Right lobe of liver (tissue), 6 donors: ENCODE results near the gene NLRP3. TPM values are rescaled to one million over a fixed set of nuclear protein-coding genes. Genes with fewer than 3 reads are reported as not detected.
"Not testable (repeated sequence)": the region's sequence is repeated elsewhere in the genome, so short reads cannot be mapped to it uniquely, and the experiment has no call there.

ENCODE experiments used
- ATAC-seq, 4 donors: fragments of 200-7000 bp; cut with Tn5 transposase; one replicate each; pipeline ENCODE4 v1.9.1; 2020; ENCODE audit warnings: mild to moderate bottlenecking in 4 of 4, moderate library complexity in 4 of 4
- DNase-seq, 3 donors: peaks; one replicate each; pipeline ENCODE4 v3.0.0-alpha.2; 2020
- H3K27ac ChIP-seq, 3 donors: fragments of 200-600 bp; one replicate each; pipeline ENCODE4 v1.8.0; 2022
- H3K27me3 ChIP-seq, 2 donors: fragments of 200-600 bp; one replicate each; pipeline ENCODE4 v1.8.0; 2022
- H3K36me3 ChIP-seq, 4 donors: fragments of 200-600 bp; sonication (generic) in 1 of 4; one replicate each; pipeline versions ENCODE4 v1.5.1 to v1.8.0; 2017 to 2022; ENCODE audit warnings: control low read depth in 1 of 4
- H3K4me1 ChIP-seq, 4 donors: fragments of 200-600 bp; sonication (generic) in 1 of 4; one replicate each; pipeline versions ENCODE4 v1.5.1 to v1.8.0; 2017 to 2022; ENCODE audit warnings: control low read depth in 1 of 4
- H3K4me3 ChIP-seq, 3 donors: fragments of 200-600 bp; one replicate each; pipeline ENCODE4 v1.8.0; 2022
- H3K9me3 ChIP-seq, 4 donors: fragments of 200-600 bp; sonication (generic) in 1 of 4; one replicate each; pipeline versions ENCODE4 v1.5.1 to v1.8.0; 2017 to 2022; ENCODE audit warnings: control low read depth in 1 of 4
- POLR2A ChIP-seq: fragments of 450-650 bp; IDR thresholded peaks from one replicate; pipeline ENCODE4 v1.6.1; 2017; ENCODE audit warnings: antibody characterized with exemption, mild to moderate bottlenecking
- WGBS: methylation state at CpG from one replicate; pipeline ENCODE4 v1.1.6; 2018; ENCODE audit warnings: low coverage, low lambda C conversion rate; ENCODE audit not compliant: insufficient coverage; ENCODE audit errors: missing lambda C conversion rate; 5-methylcytosine and 5-hydroxymethylcytosine counted together
- intact Hi-C, 2 donors: fragments of 100-400 bp; cut with DNase I; formaldehyde crosslinking; loops; one replicate each; pipeline versions ENCODE4 v1.11.2 to v1.14.1; 2022
- long read RNA-seq: library from polyadenylated mRNA; unstranded; transcript quantifications from one replicate; pipeline ENCODE4 v2.0.0, GENCODE V29; 2019
- total RNA-seq, 6 experiments: library from RNA; depleted of rRNA in 2 of 6; stranded (reverse); fragments of >200 nt in 2 of 6; fragmentation: NEBNext Ultra II Directional in 3 of 6; extraction: Animal tissue kit (Norgen Biotek cat#: 25700) in 3 of 6; gene quantifications; one replicate each; pipeline versions ENCODE4 v1.1.0 to v1.2.4, GENCODE V29; 2016 to 2023
- TF ChIP-seq, protein P1 (sequence below), 4 donors: fragments of 200-600 bp in 3 of 4; fragments of 450-650 bp in 1 of 4; IDR thresholded peaks; one replicate each; pipeline versions ENCODE4 v1.5.1 to v1.8.0; 2016 to 2022; ENCODE audit warnings: antibody characterized with exemption in 4 of 4, mild to moderate bottlenecking in 2 of 4
- donor health status: DM: no; HTN: yes; CAD: no.
- donor health status: DM: no; HTN: no; CAD: no.
- donor health status: DM: no; HTN: no; CAD: no.
- donor health status: DM: no; HTN: yes; CAD: no.
- donor health status: DM: no; HTN: yes; CAD: no.

The NLRP3 gene
- total RNA-seq = 1 to 10 TPM in 2 of 6 experiments, under 1 TPM in 4; 0.11 to 2.0 (median 0.62) TPM
- long read RNA-seq = 0 reads

DNA sequence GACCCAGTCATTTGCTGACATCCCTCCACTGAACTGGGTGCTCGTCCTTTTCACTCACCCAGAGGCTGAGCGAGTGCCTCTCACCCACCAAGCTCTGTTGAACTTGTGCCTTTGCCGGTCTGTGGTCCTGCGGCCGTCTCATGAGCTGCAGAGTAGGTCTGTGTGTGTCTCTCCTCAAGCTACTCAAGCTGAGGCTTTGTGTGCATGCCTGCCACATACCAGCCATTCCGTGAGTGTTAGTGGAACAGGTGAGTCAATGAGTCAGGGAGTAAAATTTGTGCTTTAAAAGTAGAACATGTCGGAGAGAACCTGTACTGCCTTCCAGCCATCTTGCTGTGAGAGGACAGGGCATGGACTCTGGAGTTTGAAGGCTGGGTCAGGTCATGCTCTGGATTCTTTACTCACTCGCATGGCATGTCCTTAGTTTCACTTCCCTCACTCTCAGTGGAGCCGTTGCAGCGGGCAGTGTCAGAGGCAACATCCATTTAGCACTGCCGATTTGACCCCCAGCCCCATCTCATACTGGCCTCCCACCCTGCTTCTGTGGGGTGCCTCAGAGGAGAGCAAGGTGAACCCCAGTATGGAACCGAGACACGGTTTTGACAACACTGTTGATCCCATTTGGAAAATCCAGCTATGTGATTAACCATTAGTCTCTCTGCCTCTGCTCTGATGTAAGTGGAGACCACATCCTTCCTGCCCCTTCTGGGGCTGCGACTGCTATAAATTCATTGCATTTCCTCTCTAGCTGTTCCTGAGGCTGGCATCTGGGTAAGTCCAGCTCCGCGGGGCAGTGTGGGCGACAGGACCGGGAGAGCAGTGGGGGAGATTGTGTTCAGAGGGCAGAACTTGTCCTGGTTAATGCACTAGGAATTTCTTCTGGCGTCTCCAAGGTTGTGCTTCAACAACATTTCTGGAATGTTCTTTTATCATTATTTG lies at the start of gene NLRP3:
TSS of gene NLRP3 (plus strand) at position 751 of the 939 bp plus-strand sequence. CDS start 2,628 bp downstream, outside the sequence.
- TF ChIP-seq, protein P1, sequence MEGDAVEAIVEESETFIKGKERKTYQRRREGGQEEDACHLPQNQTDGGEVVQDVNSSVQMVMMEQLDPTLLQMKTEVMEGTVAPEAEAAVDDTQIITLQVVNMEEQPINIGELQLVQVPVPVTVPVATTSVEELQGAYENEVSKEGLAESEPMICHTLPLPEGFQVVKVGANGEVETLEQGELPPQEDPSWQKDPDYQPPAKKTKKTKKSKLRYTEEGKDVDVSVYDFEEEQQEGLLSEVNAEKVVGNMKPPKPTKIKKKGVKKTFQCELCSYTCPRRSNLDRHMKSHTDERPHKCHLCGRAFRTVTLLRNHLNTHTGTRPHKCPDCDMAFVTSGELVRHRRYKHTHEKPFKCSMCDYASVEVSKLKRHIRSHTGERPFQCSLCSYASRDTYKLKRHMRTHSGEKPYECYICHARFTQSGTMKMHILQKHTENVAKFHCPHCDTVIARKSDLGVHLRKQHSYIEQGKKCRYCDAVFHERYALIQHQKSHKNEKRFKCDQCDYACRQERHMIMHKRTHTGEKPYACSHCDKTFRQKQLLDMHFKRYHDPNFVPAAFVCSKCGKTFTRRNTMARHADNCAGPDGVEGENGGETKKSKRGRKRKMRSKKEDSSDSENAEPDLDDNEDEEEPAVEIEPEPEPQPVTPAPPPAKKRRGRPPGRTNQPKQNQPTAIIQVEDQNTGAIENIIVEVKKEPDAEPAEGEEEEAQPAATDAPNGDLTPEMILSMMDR (IDR thresholded peaks at IDR 0.05) = no peak
- TF ChIP-seq POLR2A = peak; percentile 50
- Histone ChIP-seq H3K36me3 (no peaks in the 10 kb centered on the region), H3K4me1 (no peaks in the 10 kb centered on the region), H3K27ac (no peak within 1 kb of the TSS), H3K4me3 (peak within 1 kb of the TSS in 2 of 3 donors; percentile 2 to 5), H3K9me3 (no peaks in the 10 kb centered on the region), H3K27me3 (no peaks in the 10 kb centered on the region)
- intact Hi-C loops = no loop called here
- ATAC-seq (peak; percentile 58 to 78 (median 72)), DNase-seq (no peak)
- WGBS = 32% methylated on average over 13 of the region's 19 CpGs

DNA sequence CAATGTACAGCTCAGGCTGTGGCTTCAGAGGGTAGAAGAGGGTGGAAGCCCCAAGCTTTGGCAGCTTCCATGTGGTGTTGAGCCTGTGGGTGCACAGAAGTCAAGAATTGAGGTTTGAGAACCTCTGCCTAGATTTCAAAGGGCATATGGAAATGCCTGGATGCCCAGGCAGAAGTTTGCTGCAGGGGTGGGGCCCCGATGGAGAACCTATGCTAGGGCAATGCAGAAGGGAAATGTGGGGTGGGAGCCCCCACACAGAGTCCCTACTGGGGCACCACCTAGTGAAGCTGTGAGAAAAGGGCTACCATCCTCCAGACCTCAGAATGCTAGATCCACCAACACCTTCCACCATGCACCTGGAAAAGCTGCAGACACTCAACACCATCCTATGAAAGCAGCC lies 49.6 kb upstream of the NLRP3 start:
- 60% methylated on average over 1 of the region's 1 CpG for WGBS
- H3K27ac ChIP-seq, H3K9me3 ChIP-seq: not testable (repeated sequence)

DNA sequence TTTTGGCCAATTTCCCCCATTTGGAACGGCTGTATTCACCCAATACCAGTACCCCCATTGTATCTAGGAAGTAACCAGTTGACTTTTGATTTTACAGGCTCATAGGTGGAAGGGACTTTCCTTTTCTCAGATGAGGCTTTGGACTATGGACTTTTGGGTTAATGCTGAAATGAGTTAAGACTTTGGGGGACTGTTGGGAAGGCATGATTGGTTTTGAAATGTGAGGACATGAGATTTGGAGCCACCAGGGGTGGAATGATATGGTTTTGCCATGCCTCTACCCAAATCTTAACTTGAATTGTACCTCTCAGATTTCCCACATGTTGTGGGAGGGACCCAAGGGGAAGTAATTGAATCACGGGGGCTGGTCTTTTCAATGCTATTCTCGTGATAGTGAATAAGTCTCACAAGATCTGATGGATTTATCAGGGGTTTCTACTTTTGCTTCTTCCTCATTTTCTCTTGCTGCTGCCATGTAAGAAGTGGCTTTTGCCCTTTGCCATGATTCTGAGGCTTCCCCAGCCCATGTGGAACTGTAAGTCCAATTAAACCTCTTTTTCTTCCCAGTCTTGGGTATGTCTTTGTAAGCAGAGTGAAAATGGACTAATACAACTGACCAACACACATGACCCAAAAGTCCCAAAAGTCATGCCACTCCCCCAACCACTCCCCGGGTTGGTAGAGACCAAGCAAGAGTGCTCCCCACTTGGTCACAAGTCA lies 48.9 kb upstream of the NLRP3 start:
- TF ChIP-seq, protein P1 (IDR thresholded peaks at IDR 0.05) = no peak
- TF ChIP-seq POLR2A = no peak
- H3K9me3 ChIP-seq = no peaks in the 10 kb centered on the region
- no peak overlapping the region for H3K4me3 ChIP-seq
- H3K36me3 ChIP-seq = no peaks in the 10 kb centered on the region
- DNase-seq (no peak), ATAC-seq (no peak)
- 54% methylated on average over 3 of the region's 4 CpGs for WGBS
- no peaks in the 10 kb centered on the region for H3K4me1 ChIP-seq
- intact Hi-C loops = no loop called here
- H3K27me3 ChIP-seq = no peaks in the 10 kb centered on the region
- H3K27ac ChIP-seq = no peak overlapping the region

More for the DNA sequence above, 49.6 kb upstream of the NLRP3 start:
- H3K4me1 ChIP-seq, H3K27me3 ChIP-seq, ATAC-seq, DNase-seq, intact Hi-C loops, H3K36me3 ChIP-seq, H3K4me3 ChIP-seq: not testable (repeated sequence)

DNA sequence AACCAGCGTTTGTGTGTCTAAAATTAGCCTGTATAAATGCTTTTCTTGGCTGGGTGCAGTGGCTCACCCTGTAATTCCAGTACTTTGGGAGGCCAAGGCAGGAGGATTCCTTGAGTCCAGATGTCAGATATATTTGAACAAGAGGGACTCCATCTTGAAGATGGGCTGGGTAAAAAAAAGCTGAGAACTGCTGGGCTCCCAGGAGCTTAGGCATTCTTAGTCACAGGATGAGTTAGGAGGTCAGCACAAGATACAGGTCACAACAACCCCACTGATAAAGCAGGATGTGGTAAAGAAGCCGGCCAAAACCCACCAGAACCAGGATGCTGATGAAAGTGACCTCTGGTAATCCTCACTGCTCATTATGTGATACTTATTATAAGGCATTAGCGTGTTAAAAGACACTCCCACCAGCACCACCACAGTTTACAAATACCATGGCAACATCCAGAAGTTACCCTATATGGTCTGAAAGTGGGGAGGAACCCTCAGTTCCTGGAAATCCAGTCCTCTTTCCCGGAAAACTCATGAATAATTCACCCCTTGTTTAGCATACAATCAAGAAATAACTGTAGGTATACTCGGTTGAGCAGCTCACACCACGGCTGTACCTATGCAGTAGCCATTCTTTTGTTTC lies 48.1 kb upstream of the NLRP3 start:
- intact Hi-C loops = no loop called here
- H3K9me3 ChIP-seq = no peaks in the 10 kb centered on the region
- H3K4me1 ChIP-seq = no peaks in the 10 kb centered on the region
- H3K27ac ChIP-seq = no peak overlapping the region
- ATAC-seq (peak in 1 of 4 donors; percentile 13), DNase-seq (no peak)
- no peaks in the 10 kb centered on the region for H3K36me3 ChIP-seq
- 48% methylated on average over 6 of the region's 6 CpGs for WGBS
- no peak for TF ChIP-seq POLR2A
- TF ChIP-seq, protein P1 (IDR thresholded peaks at IDR 0.05) = no peak
- H3K27me3 ChIP-seq = no peaks in the 10 kb centered on the region
- no peak overlapping the region for H3K4me3 ChIP-seq
